GM21825 (cell line): ENCODE results near the gene PTPRJ.

ENCODE experiments used
- ATAC-seq: cut with Tn5 transposase; IDR thresholded peaks from one replicate; pipeline ENCODE4 v1.9.1; 2021; ENCODE audit warnings: mild to moderate bottlenecking, moderate library complexity; ENCODE audit not compliant: unreplicated experiment

Gene PTPRJ

DNA sequence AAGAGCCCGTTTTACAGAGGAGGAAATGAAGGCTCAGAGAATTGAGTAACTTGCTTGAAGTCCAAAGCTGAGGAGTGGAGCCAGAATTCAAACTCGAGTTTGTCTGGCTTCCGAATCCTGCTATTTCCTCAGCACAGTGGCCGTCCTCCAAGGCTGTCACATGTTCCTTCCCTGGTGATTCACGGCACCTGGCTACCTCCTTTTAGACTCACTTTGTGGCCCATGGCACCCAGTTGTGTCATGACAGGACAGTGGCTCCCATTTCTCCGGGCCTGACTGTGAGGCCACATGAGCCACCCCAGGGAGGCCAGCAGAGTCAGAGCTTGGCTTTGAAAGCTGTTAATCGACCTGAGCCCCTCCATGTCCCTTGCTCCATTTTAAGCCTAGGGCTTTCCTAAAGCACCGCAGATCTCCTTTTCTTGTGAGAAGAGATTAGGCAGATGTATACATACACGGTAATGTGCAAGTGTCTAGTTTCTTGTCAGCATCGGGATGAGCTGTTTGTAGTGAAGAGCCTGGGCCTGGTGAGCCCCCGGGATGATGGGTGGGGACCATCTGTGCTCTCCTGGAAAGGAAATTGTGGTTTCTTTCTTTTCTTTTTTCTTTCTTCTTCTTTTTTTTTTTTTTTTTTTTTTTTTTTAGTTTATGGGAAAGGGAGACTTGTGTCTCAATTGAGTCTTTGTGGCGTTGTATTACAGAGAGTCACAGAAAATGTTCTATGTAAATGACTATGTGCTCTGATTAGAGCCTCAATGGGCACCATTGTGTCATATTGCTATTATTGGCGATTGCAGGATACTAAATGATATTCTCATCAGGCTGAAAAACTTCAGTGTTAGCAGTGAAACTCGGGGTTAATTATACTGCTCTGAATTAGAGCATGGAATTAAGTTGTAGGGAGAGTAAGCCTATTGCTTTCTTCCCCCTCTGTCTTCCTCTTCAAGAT, 54.8 kb downstream of the PTPRJ start:
- ATAC-seq = no peak

DNA sequence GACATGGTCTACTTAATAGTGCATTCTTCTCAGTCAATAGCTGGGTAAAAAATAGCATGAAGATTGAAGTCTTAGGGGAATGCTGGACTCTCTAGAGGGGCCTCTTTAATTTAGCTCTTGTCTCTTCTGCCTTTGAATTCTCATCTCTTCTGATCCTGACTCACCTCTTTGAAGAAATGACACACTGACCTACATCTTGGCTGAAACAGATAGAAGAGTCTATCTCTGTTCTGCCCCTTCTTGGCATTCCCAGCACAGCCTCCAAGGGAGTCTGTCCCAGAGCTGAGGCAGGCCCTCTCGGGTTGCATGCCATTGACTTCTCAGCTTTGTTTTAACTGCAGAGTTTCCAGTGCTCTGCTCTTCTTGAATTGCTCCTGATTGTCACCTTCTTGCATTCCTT, 55.7 kb downstream of the PTPRJ start:
- no peak for ATAC-seq

DNA sequence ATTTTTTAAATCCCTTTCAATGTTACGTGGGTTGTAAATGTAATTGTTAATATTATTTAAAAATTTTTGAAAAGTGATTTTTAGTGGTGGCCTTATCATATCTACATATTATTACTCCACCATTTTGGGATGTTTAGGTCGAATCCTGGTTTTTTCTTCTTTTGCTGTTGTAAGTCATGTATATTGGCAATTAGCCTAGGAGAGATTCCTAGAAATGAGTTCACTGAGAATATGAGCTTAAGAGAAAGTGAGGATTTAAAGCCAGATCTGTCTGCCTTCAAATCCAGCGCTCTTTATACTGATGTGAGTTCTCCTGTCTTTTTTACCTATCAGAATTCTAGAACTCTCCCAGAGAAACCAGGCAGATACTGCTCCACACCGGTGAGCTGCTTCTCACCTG, 56.1 kb downstream of the PTPRJ start:
- ATAC-seq = no peak

DNA sequence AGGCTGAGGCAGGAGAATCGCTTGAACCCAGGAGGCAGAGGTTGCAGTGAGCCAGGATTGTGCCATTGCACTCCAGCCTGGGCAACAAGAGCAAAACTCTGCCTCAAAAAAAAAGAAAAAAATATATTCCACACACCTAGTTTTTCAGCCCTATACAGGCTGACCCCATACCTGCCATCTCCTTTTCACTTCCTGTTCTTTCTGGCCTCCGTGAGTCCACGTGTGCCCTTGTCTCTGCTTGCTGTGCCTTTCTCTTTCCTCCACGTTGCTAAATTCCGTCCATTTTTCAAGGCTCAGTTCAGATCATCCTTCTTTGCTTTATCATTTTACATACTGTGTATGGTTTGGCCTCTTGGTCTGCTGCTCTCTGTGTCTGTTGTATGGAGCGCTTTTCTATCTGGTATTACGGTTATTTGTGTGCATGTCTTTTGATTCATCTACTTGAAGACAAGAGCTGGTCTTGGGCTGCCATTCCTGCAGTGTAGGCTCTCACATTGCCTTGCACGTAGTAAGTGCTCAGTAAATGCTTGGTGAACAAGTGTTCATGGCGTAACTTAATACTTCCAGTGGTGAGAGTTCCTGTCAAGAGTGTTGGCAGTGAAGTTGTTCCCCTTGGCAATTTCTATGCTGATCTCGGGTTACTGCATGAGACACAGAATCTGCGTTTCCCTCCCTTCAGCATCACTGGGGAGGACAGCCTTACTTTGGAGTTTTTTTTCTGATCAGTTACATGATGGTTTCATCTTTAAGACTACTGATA, 57.5 kb downstream of the PTPRJ start:
- ATAC-seq = no peak

DNA sequence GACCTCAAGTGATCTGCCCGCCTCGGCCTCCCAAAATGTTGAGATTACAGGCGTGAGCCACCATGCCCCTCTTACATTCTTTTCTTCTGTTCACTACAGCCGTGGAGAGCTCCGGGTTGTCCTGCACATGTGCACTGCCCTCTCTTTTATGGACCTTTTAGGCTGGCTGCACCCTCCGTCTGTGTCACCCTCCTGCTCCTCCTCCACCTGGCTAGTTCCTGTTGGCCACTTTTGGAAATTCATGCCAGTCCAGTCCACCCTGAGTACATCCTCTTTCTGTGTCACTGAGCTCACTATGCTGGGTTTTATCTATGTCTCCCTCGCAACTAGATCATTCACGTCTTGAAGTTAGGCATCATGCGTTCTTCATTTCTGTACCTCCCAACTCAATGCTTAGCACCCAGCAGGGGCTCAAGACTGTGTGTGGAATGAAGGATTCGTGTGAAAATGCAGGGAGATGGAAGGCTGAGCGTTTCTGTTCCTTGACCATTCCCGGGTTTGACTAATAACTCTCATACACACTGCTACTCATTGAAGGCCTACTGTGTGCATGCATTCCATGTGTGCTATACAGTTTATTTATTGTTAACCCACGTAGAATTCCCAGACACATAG, 60.6 kb downstream of the PTPRJ start:
- ATAC-seq = no peak

DNA sequence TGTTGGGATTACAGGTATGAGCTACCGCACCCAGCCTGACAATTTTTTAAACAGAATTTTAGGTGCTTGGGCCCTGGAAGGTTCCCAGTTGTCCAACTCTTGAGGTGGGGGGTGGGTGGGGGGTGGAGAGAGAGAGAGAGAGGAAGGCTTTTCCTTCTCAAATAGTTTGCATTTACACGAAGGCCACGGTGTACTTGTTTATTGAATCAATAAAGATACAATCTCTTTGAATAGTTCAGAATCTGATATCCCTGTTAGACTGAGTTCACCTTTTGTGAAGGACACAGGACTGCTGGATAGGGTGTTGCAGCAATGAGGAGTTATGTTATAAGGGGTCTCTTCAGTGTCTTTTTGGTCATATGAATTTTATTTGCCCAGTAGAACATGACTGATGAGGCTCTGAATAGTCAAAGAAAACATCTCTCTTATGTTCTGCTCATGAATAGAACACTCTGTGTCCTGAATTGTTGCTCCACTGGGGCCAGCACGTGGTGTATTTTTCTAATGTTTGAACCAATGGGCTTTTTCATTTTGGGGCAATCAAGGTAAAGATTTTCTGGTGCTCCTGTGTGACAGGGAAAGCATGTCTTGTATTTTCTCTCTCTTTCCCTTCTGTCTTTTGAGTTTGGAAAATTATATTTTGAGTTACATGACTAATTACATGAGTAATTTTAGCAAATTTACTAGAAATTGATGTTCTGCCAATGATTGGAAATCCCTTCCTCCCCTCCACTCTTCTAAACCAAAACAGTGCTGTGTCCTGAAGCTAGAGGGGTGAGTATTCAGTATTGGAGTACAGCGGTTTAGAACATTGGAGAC, 61.7 kb downstream of the PTPRJ start:
- ATAC-seq = no peak

DNA sequence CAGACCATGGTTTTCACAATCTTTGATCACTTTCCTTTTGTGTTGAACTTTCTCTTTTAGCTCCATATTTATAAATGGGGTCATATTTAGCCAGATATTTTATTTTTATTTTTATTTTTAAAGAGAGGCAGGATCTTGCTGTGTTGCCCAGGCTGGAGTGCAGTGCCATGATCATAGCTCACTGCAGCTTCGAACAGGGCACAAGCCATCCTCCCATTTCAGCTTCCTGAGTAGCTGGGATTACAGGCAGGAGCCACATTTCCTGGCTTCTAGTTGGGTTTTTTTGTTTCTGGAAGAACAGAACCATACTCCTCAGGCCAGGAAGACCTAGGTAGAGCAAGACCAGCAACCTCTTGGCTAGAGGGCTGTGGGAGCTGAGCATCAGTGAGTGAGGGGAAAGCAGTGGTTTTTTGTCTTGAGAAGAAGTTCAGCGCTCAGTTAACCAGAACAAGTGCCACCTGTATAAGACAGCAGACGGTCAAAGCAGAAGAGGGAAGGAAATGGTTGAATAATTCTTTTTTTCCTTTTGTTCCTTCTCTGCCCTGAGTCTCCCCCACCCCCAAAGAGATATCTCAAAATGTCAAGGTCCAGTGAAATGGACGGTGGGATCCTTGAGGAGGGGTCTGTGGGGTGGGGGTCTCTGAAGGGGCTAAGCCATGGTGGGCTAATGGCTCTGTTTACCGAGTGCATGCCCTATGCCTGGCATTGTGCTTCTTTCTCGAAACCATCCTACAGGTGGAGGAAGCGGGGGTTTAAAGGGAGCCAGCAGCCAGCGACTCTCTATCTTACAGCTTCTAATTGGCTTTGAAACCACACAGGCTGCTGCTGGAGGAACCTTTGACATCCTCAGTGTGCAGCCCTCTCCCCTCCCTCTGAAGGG, 63.0 kb downstream of the PTPRJ start:
- no peak for ATAC-seq

DNA sequence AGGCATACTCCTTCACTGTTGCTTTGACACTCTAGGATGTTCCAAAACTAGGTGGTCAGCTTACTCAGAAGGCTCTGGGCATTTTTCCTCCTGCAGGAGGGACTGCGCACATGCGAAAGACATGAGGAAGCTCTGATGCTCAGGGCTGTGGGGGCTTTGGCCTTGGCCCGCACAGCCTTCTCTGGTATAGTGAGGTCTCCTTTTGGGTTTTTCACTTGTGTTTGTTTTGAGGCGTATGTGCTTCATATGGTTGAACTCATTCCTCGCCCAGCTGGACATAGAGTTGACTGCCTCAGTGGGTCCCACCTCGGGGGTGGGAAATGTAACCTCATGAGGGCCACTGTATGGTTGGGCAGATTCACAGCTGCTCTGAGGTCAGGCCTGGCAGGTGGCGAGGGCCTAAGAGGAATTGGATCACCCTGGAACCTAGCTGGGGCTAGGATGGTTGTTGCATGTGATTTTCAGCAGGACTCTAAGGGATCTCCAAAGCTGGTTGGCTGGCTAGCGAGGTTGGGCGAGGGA, 63.7 kb downstream of the PTPRJ start:
- ATAC-seq = no peak

DNA sequence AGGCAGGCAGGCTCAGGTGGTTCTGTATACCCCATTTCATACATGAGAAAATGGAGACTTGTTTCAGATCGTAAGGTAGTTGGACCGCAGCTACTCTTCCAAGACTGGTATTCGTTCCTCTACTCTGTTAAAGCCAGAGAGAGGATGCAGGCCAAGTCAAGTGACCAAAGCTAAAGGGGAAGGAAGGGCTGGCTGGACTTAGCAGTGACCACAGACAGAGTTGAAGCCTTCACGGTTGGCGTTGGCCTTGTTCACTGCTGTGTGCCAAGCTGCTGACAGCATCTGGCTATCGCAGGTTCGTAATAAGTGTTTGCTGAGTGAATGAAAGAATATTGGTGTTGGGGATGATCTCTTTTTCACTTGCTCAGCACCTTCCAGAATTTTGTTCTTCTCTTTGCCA, 64.2 kb downstream of the PTPRJ start:
- no peak for ATAC-seq

DNA sequence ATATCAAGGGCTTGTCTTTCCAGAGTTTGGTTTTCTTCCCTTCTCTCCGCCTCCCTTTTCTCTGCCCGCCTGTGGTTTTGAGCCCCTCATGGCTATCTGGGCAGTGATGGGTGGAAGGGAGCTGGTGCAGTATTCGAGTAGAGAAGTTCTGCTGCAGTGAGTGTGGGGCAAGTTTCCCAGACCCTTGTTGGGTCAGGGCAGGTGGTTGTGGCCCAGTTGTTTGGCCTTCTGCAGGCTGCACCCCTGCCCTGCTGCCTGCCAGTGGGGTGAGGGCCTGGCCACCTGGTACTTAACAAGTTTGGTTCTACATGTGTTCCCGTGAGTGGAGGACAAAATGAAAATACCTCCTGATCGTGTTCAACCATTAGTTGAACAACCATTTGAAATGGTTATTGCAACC, 65.2 kb downstream of the PTPRJ start:
- ATAC-seq = no peak

DNA sequence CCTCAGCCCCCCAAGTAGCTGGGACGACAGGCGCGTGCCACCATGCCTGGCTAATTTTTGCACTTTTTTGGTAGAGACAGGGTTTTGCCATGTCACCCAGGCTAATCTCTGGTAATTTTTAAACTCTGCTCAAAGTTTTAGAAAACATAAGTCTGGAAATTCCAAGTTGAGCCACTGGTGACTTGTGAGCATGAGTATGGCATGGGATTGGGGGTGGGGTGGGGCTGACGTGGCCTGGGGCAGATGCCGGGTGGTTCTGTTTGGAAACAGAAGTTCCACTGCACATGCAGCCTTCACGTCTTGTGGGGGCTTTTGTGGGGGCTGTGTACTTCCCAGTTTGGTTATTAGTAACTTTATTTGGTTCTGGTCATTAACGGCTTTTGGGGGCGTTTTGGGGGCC, 67.3 kb downstream of the PTPRJ start:
- no peak for ATAC-seq

DNA sequence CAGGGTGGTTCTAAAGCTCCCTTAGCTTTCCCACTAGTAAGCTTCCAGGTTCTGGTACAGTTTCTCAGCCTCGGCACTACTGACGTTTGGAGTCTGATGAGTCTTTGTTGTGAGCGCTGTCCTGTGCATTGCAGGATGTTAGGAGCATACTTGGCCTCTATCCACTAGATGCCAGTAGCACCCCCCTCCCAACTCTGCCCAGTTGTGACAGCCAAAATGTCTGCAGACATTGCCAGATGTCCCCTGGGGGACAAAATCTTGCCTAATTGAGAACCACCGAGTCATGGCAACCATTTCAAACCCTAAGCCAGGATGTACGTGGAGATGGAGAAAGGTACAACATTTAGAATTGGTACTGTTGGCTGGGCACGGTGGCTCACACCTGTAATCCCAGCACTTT, 68.7 kb downstream of the PTPRJ start:
- ATAC-seq = no peak

DNA sequence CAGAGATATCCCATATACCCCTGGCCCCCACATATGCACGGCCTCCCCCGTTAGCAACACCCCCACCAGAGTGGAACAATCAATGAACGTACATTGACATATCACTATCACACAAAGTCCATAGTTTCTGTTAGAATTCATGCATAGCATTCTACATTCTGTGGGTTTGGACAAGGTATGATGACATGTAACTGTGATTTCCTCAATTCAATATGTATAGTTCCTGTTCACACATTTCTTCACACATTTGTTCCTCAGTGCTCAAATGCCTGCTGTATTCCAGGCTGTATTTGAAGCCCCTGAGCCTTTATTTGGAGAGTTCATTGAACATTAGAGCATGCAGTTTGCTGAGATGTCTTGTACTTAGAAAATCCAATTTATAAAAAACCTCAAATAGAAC, 69.9 kb downstream of the PTPRJ start:
- ATAC-seq = no peak

DNA sequence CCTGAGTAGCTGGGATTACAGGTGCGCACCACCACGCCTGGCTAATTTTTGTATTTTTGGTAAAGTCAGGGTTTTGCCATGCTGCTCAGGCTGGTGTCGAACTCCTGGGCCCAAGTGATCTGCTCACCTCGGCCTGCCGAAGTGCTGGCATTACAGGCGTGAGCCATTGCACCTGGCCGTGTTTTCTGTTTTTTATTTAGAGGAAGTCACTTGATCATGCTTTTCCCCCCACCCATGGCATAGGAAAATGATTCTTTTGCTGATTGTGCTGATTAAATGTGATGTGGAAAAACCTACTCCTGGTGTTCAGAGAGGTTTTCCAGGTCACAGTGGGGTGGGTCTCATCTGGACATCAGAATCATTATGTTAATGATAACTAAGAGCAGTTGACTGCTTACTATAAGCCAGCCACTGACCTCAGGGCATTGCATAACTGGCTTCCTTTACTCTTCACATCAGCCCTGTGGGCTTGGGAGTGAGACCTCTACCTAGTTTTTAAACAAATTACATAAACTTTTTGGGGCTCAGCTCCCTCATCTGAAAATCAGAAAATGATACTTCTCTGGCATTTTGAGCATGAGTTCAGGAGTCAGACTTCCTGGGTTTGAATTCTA, 71.0 kb downstream of the PTPRJ start:
- no peak for ATAC-seq

DNA sequence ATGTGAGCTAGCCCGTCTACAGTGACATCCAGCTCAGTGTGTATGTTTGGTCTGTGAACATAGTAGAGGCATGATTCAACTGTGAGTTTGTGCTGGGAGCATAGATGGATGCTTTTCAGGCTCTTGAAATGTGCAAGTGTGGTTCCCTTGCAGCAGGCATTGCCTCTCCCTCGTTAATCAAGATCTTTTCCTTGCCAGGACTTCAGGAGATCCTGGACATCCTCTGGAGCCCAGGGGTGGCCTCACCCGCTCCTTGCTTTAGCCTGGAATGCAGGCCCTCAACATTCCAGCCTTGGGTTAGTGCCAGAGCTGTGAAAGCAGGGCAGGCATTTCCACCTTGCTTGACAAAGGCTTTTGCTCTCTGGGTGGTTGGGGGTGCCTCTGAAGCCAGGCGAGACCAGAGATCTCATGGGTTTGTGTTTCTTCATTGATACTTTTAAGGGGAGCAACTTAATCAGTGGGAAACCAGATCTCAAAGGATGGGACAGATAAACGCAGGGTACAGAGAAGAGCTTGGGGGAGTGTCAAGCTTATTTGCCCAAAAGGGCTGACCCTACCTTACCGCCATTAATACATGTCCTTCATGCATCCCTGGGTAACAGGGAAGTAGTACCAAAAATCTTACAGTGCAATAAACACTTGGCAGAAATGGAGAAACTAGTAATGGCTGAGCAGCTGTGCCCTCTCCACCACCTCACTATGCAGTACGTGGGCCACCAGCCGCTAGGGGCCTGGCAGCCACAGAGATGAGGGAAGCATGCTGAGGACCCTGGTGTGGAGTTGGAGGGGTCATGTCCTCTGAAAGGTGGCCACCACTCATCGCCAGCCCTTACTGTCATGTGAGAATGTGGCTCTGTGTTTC, 72.1 kb downstream of the PTPRJ start:
- no peak for ATAC-seq

DNA sequence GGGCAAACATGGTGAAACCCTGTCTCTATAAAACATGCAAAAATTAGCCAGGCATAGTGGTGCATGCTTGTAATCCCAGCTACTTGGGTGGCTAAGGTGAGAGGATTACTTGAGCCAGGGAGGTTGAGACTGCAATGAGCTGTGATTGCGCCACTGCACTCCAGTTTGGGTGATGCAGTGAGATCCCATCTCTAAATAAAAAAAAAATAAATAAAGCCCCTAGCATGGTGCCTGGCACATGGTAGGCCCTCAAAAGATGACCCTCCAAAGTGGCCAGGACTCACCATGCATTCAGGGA, 74.6 kb downstream of the PTPRJ start:
- ATAC-seq = no peak

DNA sequence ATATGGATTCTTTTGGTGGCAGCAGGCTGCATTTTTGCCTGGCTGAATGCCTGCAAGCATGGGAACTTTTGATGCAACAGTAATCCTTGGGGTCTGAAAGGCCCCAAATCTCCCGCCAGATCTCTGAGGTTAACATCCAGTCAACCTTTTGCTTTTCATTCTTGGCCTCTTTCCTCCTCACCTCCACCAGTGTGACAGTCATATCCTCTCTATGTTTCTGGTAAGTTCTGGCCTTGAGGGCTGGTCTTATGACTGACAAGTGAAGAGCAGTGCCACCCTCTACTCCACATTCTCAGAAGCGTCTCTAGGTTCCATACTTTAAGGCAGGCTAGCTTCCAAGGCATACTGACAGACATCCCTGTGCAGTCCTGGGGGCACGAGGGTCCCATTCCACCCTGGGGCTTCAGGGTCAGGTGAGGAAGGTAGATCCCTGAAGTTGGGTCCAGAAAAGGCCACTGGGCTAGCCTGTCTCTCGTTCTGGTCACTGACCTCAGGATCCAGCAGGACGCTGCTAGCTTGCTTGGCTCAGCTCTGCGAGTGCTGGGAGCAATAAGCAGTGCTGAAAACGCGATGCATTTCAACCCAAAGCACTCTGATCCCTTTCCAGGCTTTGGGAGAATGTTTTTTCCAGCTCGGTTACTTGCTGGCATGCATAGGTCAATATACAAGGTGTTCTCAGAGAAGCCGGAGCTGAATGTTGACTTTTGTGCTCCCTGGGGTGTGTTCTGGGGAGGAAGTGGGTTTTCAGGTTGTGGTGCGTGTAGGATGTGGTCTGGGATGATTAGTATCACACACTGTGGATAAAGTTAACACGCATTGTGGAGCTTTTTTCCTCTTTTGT, 75.2 kb downstream of the PTPRJ start:
- ATAC-seq = no peak
